BLaER1 (cell line): ENCODE results near the gene WDR90.

Experiments
- H3K27ac ChIP-seq: shearing (Covaris generic); formaldehyde crosslinking; 2 replicates; pipeline ENCODE4 v1.8.1; 2022
- H3K27me3 ChIP-seq: shearing (Covaris generic); formaldehyde crosslinking; 2 replicates; pipeline ENCODE4 v1.8.1; 2022
- H3K36me3 ChIP-seq: shearing (Covaris generic); formaldehyde crosslinking; 2 replicates; pipeline ENCODE4 v1.8.1; 2022
- H3K4me1 ChIP-seq: shearing (Covaris generic); formaldehyde crosslinking; 2 replicates; pipeline ENCODE4 v1.8.1; 2022
- H3K4me2 ChIP-seq: shearing (Covaris generic); formaldehyde crosslinking; 2 replicates; pipeline ENCODE4 v1.8.1; 2022
- H3K4me3 ChIP-seq: shearing (Covaris generic); formaldehyde crosslinking; 2 replicates; pipeline ENCODE4 v1.8.1; 2022
- H3K9ac ChIP-seq: shearing (Covaris generic); formaldehyde crosslinking; 2 replicates; pipeline ENCODE4 v1.8.1; 2022
- H3K9me3 ChIP-seq: shearing (Covaris generic); formaldehyde crosslinking; 2 replicates; pipeline ENCODE4 v1.8.1; 2022
- H4K20me1 ChIP-seq: shearing (Covaris generic); formaldehyde crosslinking; 2 replicates; pipeline ENCODE4 v1.8.1; 2022
- Cebpa-rat ChIP-seq: shearing (Covaris generic); IDR thresholded peaks from 2 replicates; pipeline ENCODE4 v1.8.1; 2022

Gene WDR90

DNA sequence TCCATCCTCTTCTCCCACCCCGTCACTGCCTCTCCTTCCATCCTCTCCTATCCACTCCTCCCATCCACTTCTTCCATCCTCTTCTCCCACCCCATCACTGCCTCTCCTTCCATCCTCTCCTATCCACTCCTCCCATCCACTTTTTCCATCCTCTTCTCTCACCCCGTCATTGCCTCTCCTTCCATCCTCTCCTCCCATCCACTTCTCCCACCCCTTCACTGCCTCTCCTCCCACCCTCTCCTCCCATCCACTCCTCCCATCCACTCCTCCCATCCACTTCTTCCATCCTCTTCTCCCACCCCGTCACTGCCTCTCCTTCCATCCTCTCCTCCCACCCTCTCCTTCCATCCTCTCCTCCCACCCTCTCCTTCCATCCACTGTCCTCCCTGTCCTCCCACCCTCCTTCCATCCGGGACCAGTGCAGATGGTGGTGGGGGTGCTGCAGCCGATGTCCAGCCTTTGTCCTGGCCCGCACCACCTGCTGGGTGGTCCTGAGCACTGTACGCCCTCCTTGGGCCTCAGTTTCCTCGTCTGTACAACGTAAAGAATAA lies 17.3 kb upstream of the WDR90 start:
- no peak overlapping the region for H3K4me3 ChIP-seq
- no peak overlapping the region for H3K9ac ChIP-seq
- no peaks in the 10 kb centered on the region for H3K27me3 ChIP-seq
- H3K36me3 ChIP-seq = peaks cover 54% of the 10 kb centered on the region
- H3K9me3 ChIP-seq = no peaks in the 10 kb centered on the region
- no peak overlapping the region for H3K4me2 ChIP-seq
- H3K4me1 ChIP-seq = peaks cover 38% of the 10 kb centered on the region
- peaks cover 59% of the 10 kb centered on the region for H4K20me1 ChIP-seq
- no peak overlapping the region for H3K27ac ChIP-seq
- no peak for TF ChIP-seq Cebpa-rat

DNA sequence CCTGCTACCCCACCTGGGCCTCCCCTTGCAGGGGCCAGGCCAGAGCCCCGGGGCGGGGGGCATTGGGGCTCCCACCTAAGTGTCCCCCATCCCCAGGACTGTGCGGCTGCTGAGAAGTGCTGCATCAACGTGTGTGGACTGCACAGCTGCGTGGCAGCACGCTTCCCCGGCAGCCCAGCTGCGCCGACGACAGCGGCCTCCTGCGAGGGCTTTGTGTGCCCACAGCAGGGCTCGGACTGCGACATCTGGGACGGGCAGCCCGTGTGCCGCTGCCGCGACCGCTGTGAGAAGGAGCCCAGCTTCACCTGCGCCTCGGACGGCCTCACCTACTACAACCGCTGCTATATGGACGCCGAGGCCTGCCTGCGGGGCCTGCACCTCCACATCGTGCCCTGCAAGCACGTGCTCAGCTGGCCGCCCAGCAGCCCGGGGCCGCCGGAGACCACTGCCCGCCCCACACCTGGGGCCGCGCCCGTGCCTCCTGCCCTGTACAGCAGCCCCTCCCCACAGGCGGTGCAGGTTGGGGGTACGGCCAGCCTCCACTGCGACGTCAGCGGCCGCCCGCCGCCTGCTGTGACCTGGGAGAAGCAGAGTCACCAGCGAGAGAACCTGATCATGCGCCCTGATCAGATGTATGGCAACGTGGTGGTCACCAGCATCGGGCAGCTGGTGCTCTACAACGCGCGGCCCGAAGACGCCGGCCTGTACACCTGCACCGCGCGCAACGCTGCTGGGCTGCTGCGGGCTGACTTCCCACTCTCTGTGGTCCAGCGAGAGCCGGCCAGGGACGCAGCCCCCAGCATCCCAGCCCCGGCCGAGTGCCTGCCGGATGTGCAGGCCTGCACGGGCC lies 16.5 kb upstream of the WDR90 start:
- Histone ChIP-seq H3K9ac (no peak overlapping the region), H3K27ac (no peak overlapping the region)
- TF ChIP-seq Cebpa-rat = no peak

DNA sequence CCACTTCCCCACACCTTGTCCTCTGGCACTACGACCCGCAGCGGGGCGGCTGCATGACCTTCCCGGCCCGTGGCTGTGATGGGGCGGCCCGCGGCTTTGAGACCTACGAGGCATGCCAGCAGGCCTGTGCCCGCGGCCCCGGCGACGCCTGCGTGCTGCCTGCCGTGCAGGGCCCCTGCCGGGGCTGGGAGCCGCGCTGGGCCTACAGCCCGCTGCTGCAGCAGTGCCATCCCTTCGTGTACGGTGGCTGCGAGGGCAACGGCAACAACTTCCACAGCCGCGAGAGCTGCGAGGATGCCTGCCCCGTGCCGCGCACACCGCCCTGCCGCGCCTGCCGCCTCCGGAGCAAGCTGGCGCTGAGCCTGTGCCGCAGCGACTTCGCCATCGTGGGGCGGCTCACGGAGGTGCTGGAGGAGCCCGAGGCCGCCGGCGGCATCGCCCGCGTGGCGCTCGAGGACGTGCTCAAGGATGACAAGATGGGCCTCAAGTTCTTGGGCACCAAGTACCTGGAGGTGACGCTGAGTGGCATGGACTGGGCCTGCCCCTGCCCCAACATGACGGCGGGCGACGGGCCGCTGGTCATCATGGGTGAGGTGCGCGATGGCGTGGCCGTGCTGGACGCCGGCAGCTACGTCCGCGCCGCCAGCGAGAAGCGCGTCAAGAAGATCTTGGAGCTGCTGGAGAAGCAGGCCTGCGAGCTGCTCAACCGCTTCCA lies 15.7 kb upstream of the WDR90 start:
- TF ChIP-seq Cebpa-rat = no peak
- peaks cover 38% of the 10 kb centered on the region for H3K36me3 ChIP-seq
- H3K4me1 ChIP-seq = peaks cover 45% of the 10 kb centered on the region
- H3K27me3 ChIP-seq = no peaks in the 10 kb centered on the region
- no peak overlapping the region for H3K4me3 ChIP-seq
- H4K20me1 ChIP-seq = peaks cover 51% of the 10 kb centered on the region
- no peak overlapping the region for H3K27ac ChIP-seq
- no peaks in the 10 kb centered on the region for H3K9me3 ChIP-seq
- no peak overlapping the region for H3K9ac ChIP-seq
- no peak overlapping the region for H3K4me2 ChIP-seq

More for the DNA sequence above, 16.5 kb upstream of the WDR90 start:
- H3K27me3 ChIP-seq = no peaks in the 10 kb centered on the region
- H3K4me2 ChIP-seq = no peak overlapping the region
- H3K9me3 ChIP-seq = no peaks in the 10 kb centered on the region
- H3K36me3 ChIP-seq = peaks cover 46% of the 10 kb centered on the region
- peaks cover 51% of the 10 kb centered on the region for H4K20me1 ChIP-seq
- H3K4me1 ChIP-seq = peaks cover 44% of the 10 kb centered on the region
- H3K4me3 ChIP-seq = no peak overlapping the region

DNA sequence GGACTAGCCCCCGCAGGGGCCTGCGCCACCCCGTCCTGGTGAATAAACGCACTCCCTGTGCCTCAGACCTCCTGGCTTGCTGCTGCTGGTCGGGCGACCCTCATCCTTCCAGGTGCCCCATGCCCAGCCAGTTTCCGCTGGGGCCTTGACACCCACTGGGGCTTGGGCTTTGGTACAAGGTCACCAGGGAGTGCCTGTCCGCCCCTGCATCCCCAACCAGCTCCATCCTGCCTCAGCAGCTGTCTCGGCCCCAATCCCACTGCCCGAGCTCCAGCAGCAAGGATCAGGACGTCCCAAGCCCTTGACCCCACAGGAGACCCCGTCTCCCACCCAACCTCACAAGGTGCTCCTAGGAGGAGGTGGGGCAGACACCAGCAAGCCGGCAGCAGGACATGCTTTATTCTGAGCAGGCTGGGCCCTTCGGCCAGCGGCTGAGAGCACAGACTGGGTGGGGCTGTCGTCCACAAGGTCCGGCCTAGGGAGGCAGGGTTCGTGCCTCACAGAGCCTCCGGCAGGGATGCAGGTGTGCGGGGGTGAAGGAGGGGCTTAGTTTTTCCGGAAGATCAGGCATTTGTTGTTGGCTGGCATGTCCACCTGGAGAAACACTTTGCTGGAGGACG lies 15.0 kb upstream of the WDR90 start:
- Histone ChIP-seq H3K9ac (no peak overlapping the region), H3K4me3 (peak overlapping the region; percentile 92; the same call in 1 of the 2 replicates)
- TF ChIP-seq Cebpa-rat = no peak

DNA sequence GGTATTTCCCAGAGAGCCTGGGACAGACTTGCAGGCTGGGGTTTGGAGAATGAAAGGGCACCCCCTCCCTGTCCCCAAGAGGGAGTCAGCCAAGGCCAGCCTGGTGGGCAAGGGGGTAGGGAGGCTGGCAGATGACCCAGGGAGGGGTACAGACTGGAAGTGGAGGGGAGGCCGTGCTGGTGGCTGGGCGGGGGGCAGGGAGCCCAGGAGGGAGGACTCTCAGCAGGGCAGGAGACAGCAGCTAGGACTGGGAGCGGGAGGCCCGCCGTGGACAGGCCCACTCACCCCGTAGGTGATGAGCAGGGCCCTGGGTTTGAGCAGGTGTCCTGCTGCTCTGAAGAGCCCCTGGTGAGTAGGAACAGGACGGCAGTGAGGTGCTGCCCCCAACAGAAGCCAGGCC lies 14.2 kb upstream of the WDR90 start:
- no peaks in the 10 kb centered on the region for H3K9me3 ChIP-seq
- H3K27ac ChIP-seq = peak overlapping the region; percentile 92; the same call in 1 of the 2 replicates
- H3K4me1 ChIP-seq = peaks cover 58% of the 10 kb centered on the region
- H3K27me3 ChIP-seq = no peaks in the 10 kb centered on the region
- peak overlapping the region; percentile 92 for H3K4me3 ChIP-seq
- H3K36me3 ChIP-seq = peaks cover 29% of the 10 kb centered on the region
- peaks cover 49% of the 10 kb centered on the region for H4K20me1 ChIP-seq
- no peak for TF ChIP-seq Cebpa-rat
- H3K4me2 ChIP-seq = peak overlapping the region; percentile 97
- peak overlapping the region; percentile 86 for H3K9ac ChIP-seq

More for the DNA sequence above, 15.0 kb upstream of the WDR90 start:
- H3K27ac ChIP-seq = no peak overlapping the region
- H4K20me1 ChIP-seq = peaks cover 51% of the 10 kb centered on the region
- H3K9me3 ChIP-seq = no peaks in the 10 kb centered on the region
- H3K4me1 ChIP-seq = peaks cover 52% of the 10 kb centered on the region
- peak overlapping the region; percentile 97 for H3K4me2 ChIP-seq
- H3K27me3 ChIP-seq = no peaks in the 10 kb centered on the region
- H3K36me3 ChIP-seq = peaks cover 31% of the 10 kb centered on the region

DNA sequence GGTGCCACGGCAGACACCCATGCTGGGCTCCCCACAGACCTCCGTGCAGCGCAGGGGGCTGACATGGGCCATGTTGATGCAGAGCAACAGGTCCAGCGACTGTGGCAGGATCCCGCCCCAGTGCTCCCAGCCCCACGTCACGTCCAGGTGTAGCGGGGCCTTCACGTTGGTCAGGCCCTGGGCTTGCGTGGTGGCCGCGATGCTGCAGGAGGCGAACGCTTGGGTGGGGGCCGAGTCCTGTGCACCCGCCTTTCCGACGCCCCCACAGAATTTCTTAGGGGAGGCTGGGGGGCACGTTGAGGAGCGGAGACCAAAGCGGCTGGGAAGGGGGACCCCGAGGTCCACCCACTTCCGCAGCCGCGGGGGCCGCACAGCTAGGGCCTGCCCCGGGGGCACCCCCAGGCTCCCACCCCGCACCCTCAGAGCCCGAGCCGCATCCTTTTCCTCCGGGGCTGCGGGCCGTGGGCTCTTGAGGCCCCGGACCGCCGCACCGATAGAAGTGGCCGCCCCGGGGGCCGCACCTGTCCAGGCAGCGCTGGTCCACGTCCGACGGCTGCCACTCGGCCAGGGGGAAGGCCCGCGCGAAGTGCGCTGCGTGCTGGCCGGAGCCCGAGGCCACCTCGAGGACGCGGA lies 13.5 kb upstream of the WDR90 start:
- Histone ChIP-seq H3K36me3 (peaks cover 29% of the 10 kb centered on the region), H3K4me3 (peak overlapping the region; percentile 92), H3K27ac (peak overlapping the region; percentile 92), H4K20me1 (peaks cover 42% of the 10 kb centered on the region), H3K9me3 (no peaks in the 10 kb centered on the region), H3K9ac (peak overlapping the region; percentile 86), H3K4me1 (peaks cover 58% of the 10 kb centered on the region), H3K4me2 (peak overlapping the region; percentile 97), H3K27me3 (no peaks in the 10 kb centered on the region)
- TF ChIP-seq Cebpa-rat = no peak

DNA sequence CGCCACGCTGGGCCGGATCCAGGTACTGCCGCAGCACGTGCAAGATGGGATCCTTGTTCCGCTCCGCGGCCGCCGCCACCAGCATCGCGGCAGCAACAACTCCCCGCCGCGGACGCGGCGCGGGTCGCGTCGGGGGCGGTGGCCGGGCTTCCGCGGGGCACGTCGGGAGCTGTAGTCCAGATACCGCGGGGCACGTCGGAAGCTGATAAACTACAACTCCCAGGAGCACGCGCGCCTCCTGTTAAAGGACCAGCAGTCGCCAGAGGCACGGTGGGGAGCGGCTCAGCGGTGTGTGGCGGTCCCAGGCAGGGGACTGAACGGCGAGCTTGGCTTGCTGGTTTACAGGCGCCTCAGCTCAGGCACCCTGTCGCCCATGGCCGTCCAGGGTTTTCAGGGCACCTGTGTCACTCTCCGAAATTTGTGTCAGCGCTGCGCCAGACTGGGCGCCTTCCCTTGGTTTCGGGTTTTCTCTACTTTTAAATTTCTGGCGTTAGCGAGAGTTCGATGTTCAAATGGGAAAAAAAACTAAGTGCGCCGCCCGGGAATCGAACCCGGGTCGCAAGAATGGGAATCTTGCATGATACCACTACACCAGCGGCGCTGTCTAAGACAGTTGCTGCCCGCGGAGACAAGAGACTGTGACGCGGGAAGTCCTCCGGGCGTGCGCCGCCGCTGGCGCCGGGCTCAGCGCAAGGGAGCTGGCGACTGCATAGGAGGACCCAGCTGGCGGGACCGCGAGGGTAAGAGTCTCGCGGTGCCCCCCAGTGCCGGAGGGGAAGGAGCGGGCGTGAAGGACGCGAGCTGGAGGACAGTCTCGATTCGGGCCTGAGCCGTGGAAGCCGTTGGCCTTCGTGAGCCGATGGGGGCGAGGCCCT lies 12.7 kb upstream of the WDR90 start, which contains the start of gene METTL26:
METTL26 (minus strand) TSS at position 100 of the 875 bp plus-strand sequence; CDS start at position 85, 15 bp downstream.
- peak within 1 kb of the TSS; percentile 97 for H3K4me2 ChIP-seq
- no peaks in the 10 kb centered on the region for H3K9me3 ChIP-seq
- no peaks in the 10 kb centered on the region for H3K27me3 ChIP-seq
- peaks cover 58% of the 10 kb centered on the region for H3K4me1 ChIP-seq
- TF ChIP-seq Cebpa-rat = no peak
- H3K4me3 ChIP-seq = peak within 1 kb of the TSS; percentile 92
- H3K27ac ChIP-seq = peak within 1 kb of the TSS; percentile 92
- peak within 1 kb of the TSS; percentile 86 for H3K9ac ChIP-seq
- H3K36me3 ChIP-seq = peaks cover 29% of the 10 kb centered on the region
- peaks cover 34% of the 10 kb centered on the region for H4K20me1 ChIP-seq
